ENCODE data around the gene TTF1. TPM values are rescaled to one million over a fixed set of nuclear protein-coding genes. Genes with fewer than 3 reads are reported as not detected.

The TTF1 gene
- total and polyA plus RNA-seq, 10 of the 15 experiments (the other 5 are each of a cell fraction or from before 2014, with no cell fraction given), result 11.3 to 25.5 (median 16.0) TPM

DNA sequence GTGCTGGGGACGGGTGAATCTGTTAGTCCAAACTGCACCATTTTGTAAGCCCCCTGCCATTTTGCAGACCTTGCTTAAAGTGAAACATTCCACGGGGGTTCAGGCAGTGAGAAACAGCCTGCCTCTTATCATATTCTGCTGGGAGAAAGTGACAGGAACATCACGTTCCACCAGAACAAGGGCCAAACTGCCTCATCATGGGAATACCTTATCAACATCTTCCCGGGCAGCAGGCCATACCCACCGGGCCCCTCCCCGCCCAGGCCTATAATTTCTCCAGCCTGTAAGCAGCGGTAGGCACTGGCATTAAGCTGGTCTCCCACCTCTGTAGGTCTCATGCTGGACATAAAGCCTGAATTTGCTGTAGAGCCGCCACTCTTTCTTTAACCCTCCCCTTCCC lies 1.9 kb upstream of the TTF1 start:
- ATAC-seq, result no peak
- BruUV-seq (replicated peaks), result no TSS peak
- Histone ChIP-seq H3K9ac (ENCODE audit: control insufficient read depth, insufficient read depth, low read length) (no peak overlapping the region), H2AFZ (ENCODE audit: control insufficient read depth, low read depth, low read length) (no peak overlapping the region), H3K4me2 (ENCODE audit: control insufficient read depth, insufficient read depth) (no peak overlapping the region), H3K27me3 (replicated peaks in 1 of 2; ENCODE audit: control insufficient read depth in 2 of 2, insufficient read depth in 2 of 2, low read length in 1 of 2) (peaks cover 0 to 12% of the 10 kb centered on the region in 2 experiments; a peak in 1 of 4 replicates), H3K27ac (ENCODE audit: control insufficient read depth, insufficient read depth) (no peak overlapping the region), H3K79me2 (ENCODE audit: control insufficient read depth, insufficient read depth, low read length) (peaks cover 22% of the 10 kb centered on the region), H3K4me3 (no peak overlapping the region), H3K9me3 (replicated peaks; ENCODE audit: control insufficient read depth, insufficient read depth, low read length) (no peaks in the 10 kb centered on the region), H3K36me3 (ENCODE audit: control insufficient read depth in 2 of 2, insufficient read depth in 2 of 2, low read length in 1 of 2) (no peaks in the 10 kb centered on the region; a peak in 1 of 4 replicates), H3K4me1 (ENCODE audit: control insufficient read depth, insufficient read depth, low read length) (peaks cover 17% of the 10 kb centered on the region), H4K20me1 (ENCODE audit: control insufficient read depth, insufficient read depth) (no peaks in the 10 kb centered on the region)
- ChIA-PET SMC1A (ENCODE audit: uncharacterized antibody, unreplicated experiment) (no interaction called here), CTCF (no interaction called here), RAD21 (ENCODE audit: unreplicated experiment) (no interaction called here), POLR2A (no interaction called here)
- no peak for FAIRE-seq
- intact Hi-C loops (cut with micrococcal nuclease; ENCODE audit: unreplicated experiment), result no loop called here
- in situ Hi-C loops (cut with MboI), result no loop called here
- 65% methylated on average over 8 of the region's 8 CpGs for WGBS (ENCODE audit: insufficient coverage, insufficient replicate concordance, low lambda C conversion rate, missing lambda C conversion rate)
- TF ChIP-seq RBBP5 (conservative IDR thresholded peaks at IDR 0.05), result no peak
- no peak for TF ChIP-seq SMARCA5 (IDR thresholded peaks at IDR 0.05)
- TF ChIP-seq MYC (IDR thresholded peaks at IDR 0.05; ENCODE audit: insufficient read depth, insufficient read length, insufficient replicate concordance, low read length, severe bottlenecking), result no peak
- TF ChIP-seq NBN (IDR thresholded peaks at IDR 0.05), result no peak
- no peak for TF ChIP-seq SMC3 (IDR thresholded peaks at IDR 0.05; ENCODE audit: borderline replicate concordance, low read length)
- no peak for TF ChIP-seq TBL1XR1 (IDR thresholded peaks at IDR 0.05; ENCODE audit: low read depth, low read length)
- no peak for TF ChIP-seq NR2C2 (IDR thresholded peaks at IDR 0.05; ENCODE audit: borderline replicate concordance, control insufficient read depth, insufficient read length, low read depth)
- no peak for TF ChIP-seq CHD4 (IDR thresholded peaks at IDR 0.05)
- TF ChIP-seq ZNF24 (IDR thresholded peaks at IDR 0.05), result no peak
- no peak for TF ChIP-seq ZNF274 (IDR thresholded peaks at IDR 0.05; ENCODE audit: insufficient read depth, insufficient read length)
- no peak for TF ChIP-seq HDGF (IDR thresholded peaks at IDR 0.05)
- TF ChIP-seq, protein P1, sequence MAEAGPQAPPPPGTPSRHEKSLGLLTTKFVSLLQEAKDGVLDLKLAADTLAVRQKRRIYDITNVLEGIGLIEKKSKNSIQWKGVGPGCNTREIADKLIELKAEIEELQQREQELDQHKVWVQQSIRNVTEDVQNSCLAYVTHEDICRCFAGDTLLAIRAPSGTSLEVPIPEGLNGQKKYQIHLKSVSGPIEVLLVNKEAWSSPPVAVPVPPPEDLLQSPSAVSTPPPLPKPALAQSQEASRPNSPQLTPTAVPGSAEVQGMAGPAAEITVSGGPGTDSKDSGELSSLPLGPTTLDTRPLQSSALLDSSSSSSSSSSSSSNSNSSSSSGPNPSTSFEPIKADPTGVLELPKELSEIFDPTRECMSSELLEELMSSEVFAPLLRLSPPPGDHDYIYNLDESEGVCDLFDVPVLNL (IDR thresholded peaks at IDR 0.05; ENCODE audit: low read depth, low read length), result no peak
- no peak for TF ChIP-seq SUPT20H (IDR thresholded peaks at IDR 0.05; ENCODE audit: borderline replicate concordance, control insufficient read depth, low read depth, low read length)
- no peak for TF ChIP-seq GATAD2B (conservative IDR thresholded peaks at IDR 0.05; ENCODE audit: low read depth)
- TF ChIP-seq SREBF1 (IDR thresholded peaks at IDR 0.05; ENCODE audit: low read length), result no peak
- no peak for TF ChIP-seq SIN3A (IDR thresholded peaks at IDR 0.05; ENCODE audit: low read depth, low read length)
- TF ChIP-seq, protein P2, sequence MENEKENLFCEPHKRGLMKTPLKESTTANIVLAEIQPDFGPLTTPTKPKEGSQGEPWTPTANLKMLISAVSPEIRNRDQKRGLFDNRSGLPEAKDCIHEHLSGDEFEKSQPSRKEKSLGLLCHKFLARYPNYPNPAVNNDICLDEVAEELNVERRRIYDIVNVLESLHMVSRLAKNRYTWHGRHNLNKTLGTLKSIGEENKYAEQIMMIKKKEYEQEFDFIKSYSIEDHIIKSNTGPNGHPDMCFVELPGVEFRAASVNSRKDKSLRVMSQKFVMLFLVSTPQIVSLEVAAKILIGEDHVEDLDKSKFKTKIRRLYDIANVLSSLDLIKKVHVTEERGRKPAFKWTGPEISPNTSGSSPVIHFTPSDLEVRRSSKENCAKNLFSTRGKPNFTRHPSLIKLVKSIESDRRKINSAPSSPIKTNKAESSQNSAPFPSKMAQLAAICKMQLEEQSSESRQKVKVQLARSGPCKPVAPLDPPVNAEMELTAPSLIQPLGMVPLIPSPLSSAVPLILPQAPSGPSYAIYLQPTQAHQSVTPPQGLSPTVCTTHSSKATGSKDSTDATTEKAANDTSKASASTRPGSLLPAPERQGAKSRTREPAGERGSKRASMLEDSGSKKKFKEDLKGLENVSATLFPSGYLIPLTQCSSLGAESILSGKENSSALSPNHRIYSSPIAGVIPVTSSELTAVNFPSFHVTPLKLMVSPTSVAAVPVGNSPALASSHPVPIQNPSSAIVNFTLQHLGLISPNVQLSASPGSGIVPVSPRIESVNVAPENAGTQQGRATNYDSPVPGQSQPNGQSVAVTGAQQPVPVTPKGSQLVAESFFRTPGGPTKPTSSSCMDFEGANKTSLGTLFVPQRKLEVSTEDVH (IDR thresholded peaks at IDR 0.05; ENCODE audit: low read depth, partially characterized antibody), result no peak
- TF ChIP-seq BHLHE40 (IDR thresholded peaks at IDR 0.05; ENCODE audit: borderline replicate concordance in 1 of 2, low read depth in 2 of 2, low read length in 1 of 2), result no peak
- TF ChIP-seq HDAC2 (IDR thresholded peaks at IDR 0.05), result no peak
- TF ChIP-seq, protein P3, sequence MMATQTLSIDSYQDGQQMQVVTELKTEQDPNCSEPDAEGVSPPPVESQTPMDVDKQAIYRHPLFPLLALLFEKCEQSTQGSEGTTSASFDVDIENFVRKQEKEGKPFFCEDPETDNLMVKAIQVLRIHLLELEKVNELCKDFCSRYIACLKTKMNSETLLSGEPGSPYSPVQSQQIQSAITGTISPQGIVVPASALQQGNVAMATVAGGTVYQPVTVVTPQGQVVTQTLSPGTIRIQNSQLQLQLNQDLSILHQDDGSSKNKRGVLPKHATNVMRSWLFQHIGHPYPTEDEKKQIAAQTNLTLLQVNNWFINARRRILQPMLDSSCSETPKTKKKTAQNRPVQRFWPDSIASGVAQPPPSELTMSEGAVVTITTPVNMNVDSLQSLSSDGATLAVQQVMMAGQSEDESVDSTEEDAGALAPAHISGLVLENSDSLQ (IDR thresholded peaks at IDR 0.05), result no peak
- DNase-seq (ENCODE audit: low read depth, low spot score), result no peak

Data from GM12878 (cell line).